ENCODE measurements around the gene DRD4.
A peak's percentile ranks its signal among the peaks of the same experiment; 100 is the strongest.

DNA sequence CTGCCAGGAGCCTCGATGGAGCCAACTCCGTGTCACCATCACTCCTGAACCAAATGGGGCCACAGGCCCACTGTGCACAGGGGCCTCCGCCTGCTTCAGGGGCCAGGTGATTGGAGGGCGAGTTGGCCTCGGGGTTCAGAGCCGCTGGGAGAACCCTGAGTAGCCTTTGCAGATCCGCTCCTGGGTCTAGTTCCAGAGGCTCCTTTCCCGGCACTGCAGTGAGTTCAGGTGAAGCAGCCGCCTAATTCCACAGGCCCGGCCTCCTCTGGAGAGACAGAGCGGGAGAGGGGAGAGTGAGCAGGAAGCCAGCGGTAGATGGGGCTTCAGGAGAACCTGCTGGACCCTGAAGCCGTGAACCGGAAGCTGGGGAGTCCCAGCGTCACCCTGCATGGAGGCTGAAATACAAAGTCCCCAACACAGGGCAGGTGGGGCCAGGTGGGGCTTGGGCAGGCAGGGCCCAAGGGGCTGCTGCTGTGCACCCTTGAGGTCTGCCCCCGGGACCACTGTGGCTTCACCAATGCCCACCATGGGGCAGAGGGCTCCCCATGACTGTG is 22.5 kb downstream of the DRD4 start:
- TF ChIP-seq POU2F2 (IDR thresholded peaks at IDR 0.05; ENCODE audit: borderline replicate concordance, low read depth, low read length), result no peak
- TF ChIP-seq POLR2A (IDR thresholded peaks at IDR 0.05; ENCODE audit: low read depth, low read length), result 0 out of 2 replicates have a peak, but pooled peaks have one; percentile 28
- TF ChIP-seq TAF1 (IDR thresholded peaks at IDR 0.05; ENCODE audit: borderline replicate concordance, low read depth, low read length), result no peak
- TF ChIP-seq EZH2 (IDR thresholded peaks at IDR 0.05; ENCODE audit: borderline replicate concordance, control insufficient read depth, low read depth, low read length), result no peak
- no peak for TF ChIP-seq SMAD5 (IDR thresholded peaks at IDR 0.05; ENCODE audit: low read depth)
- no peak for TF ChIP-seq POLR2AphosphoS5 (IDR thresholded peaks at IDR 0.05; ENCODE audit: low read length)
- no peak for TF ChIP-seq ZNF24 (IDR thresholded peaks at IDR 0.05)
- TF ChIP-seq, protein P1, sequence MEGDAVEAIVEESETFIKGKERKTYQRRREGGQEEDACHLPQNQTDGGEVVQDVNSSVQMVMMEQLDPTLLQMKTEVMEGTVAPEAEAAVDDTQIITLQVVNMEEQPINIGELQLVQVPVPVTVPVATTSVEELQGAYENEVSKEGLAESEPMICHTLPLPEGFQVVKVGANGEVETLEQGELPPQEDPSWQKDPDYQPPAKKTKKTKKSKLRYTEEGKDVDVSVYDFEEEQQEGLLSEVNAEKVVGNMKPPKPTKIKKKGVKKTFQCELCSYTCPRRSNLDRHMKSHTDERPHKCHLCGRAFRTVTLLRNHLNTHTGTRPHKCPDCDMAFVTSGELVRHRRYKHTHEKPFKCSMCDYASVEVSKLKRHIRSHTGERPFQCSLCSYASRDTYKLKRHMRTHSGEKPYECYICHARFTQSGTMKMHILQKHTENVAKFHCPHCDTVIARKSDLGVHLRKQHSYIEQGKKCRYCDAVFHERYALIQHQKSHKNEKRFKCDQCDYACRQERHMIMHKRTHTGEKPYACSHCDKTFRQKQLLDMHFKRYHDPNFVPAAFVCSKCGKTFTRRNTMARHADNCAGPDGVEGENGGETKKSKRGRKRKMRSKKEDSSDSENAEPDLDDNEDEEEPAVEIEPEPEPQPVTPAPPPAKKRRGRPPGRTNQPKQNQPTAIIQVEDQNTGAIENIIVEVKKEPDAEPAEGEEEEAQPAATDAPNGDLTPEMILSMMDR (IDR thresholded peaks at IDR 0.05 in 2 of 3, conservative IDR thresholded peaks at IDR 0.05 in 1 of 3; ENCODE audit: control insufficient read depth in 2 of 3, extremely low read depth in 1 of 3, insufficient read depth in 1 of 3, low read depth in 3 of 3, low read length in 3 of 3), result no peak
- TF ChIP-seq LARP7 (IDR thresholded peaks at IDR 0.05), result no peak
- TF ChIP-seq MXI1 (IDR thresholded peaks at IDR 0.05; ENCODE audit: low read depth, low read length), result no peak
